Neural cell (in vitro differentiated cells): Measurements from ENCODE around the gene TRIM37. TPM values are rescaled to one million over a fixed set of nuclear protein-coding genes. Genes with fewer than 3 reads are reported as not detected.

Source experiments
- H2AFZ ChIP-seq: fragments of 200-600, 300-800 bp; sonication (generic), shearing (Covaris generic); 2 replicates; pipeline ENCODE4 v1.6.0; 2014; ENCODE audit warnings: low read depth, mild to moderate bottlenecking, antibody characterized with exemption, low read length, moderate library complexity
- H3F3A ChIP-seq: fragments of 200-600 bp; shearing (Covaris generic); 2 replicates; pipeline ENCODE4 v1.6.1; 2016; ENCODE audit warnings: mild to moderate bottlenecking, moderate library complexity, mixed read lengths, antibody characterized with exemption, low read length; ENCODE audit not compliant: insufficient read depth, poor library complexity, severe bottlenecking
- H3K27ac ChIP-seq: fragments of 200-600, 300-800 bp; sonication (generic), shearing (Covaris generic); 2 replicates; pipeline ENCODE4 v1.5.1; 2014; ENCODE audit warnings: mild to moderate bottlenecking, low read length, moderate library complexity
- H3K27me3 ChIP-seq: fragments of 300-800, 200-600 bp; sonication (generic), shearing (Covaris generic); 2 replicates; pipeline ENCODE4 v1.6.0; 2014; ENCODE audit warnings: mild to moderate bottlenecking, low read depth, low read length, moderate library complexity; ENCODE audit not compliant: insufficient read depth
- H3K36me3 ChIP-seq: fragments of 300-800, 200-600 bp; sonication (generic), shearing (Covaris generic); 2 replicates; pipeline ENCODE4 v1.5.1; 2014; ENCODE audit warnings: mild to moderate bottlenecking, antibody characterized with exemption, low read length, moderate library complexity; ENCODE audit not compliant: insufficient read depth
- H3K4me2 ChIP-seq: fragments of 300-800, 200-600 bp; sonication (generic), shearing (Covaris generic); 2 replicates; pipeline ENCODE4 v1.6.0; 2014; ENCODE audit warnings: mild to moderate bottlenecking, low read length
- H3K4me3 ChIP-seq: fragments of 300-800, 200-600 bp; sonication (generic), shearing (Covaris generic); 2 replicates; pipeline ENCODE4 v1.5.1; 2014; ENCODE audit warnings: mild to moderate bottlenecking, low read length, moderate library complexity
- H3K79me2 ChIP-seq: fragments of 200-600 bp; shearing (Covaris generic); replicated peaks from 2 replicates; pipeline ENCODE4 v1.6.0; 2014; ENCODE audit warnings: mild to moderate bottlenecking, low read length, moderate library complexity; ENCODE audit not compliant: insufficient read depth
- H3K9ac ChIP-seq: fragments of 300-800, 200-600 bp; sonication (generic), shearing (Covaris generic); 2 replicates; pipeline ENCODE4 v1.6.1; 2016; ENCODE audit warnings: mild to moderate bottlenecking, low read length, mixed read lengths
- H3K9me2 ChIP-seq: fragments of 200-600 bp; shearing (Covaris generic); 2 replicates; pipeline ENCODE4 v1.6.1; 2016; ENCODE audit warnings: mild to moderate bottlenecking, low read length, mixed read lengths; ENCODE audit not compliant: insufficient read depth
- H3K9me3 ChIP-seq: fragments of 200-600, 300-800 bp; sonication (generic), shearing (Covaris generic); 2 replicates; pipeline ENCODE4 v1.6.1; 2016; ENCODE audit warnings: mild to moderate bottlenecking, mixed run types, low read length, moderate library complexity, mixed read lengths
- H4K20me1 ChIP-seq: fragments of 200-600 bp; shearing (Covaris generic); 2 replicates; pipeline ENCODE4 v1.6.1; 2016; ENCODE audit warnings: mild to moderate bottlenecking, mixed run types; ENCODE audit not compliant: insufficient read depth
- CTCF ChIP-seq: fragments of 450-650 bp; IDR thresholded peaks from 2 replicates; pipeline ENCODE4 v1.5.1; 2014; ENCODE audit warnings: antibody characterized with exemption, mild to moderate bottlenecking, moderate library complexity; ENCODE audit not compliant: poor library complexity, severe bottlenecking
- EP300 ChIP-seq: fragments of 450-650 bp; conservative IDR thresholded peaks from 2 replicates; pipeline ENCODE4 v1.6.1; 2014; ENCODE audit warnings: antibody characterized with exemption, mild to moderate bottlenecking, moderate library complexity; ENCODE audit not compliant: poor library complexity, severe bottlenecking
- EZH2 ChIP-seq: fragments of 200-600, 300-800 bp; shearing (Covaris generic), sonication (generic); IDR thresholded peaks from 2 replicates; pipeline ENCODE4 v1.6.1; 2014; ENCODE audit warnings: antibody characterized with exemption, low read length, borderline replicate concordance, mild to moderate bottlenecking; ENCODE audit not compliant: insufficient read depth, poor library complexity, severe bottlenecking
- MXI1 ChIP-seq: fragments of 450-650 bp; conservative IDR thresholded peaks from 2 replicates; pipeline ENCODE4 v1.6.1; 2014; ENCODE audit warnings: antibody characterized with exemption, mild to moderate bottlenecking; ENCODE audit not compliant: poor library complexity, severe bottlenecking
- POLR2AphosphoS5 ChIP-seq: IDR thresholded peaks from 2 replicates; pipeline ENCODE4 v1.6.1; 2012
- RAD21 ChIP-seq: fragments of 450-650 bp; conservative IDR thresholded peaks from 2 replicates; pipeline ENCODE4 v1.6.1; 2014; ENCODE audit warnings: antibody characterized with exemption, mild to moderate bottlenecking, moderate library complexity
- REST ChIP-seq: IDR thresholded peaks from 2 replicates; pipeline ENCODE4 v1.6.1; 2012; ENCODE audit warnings: borderline replicate concordance
- SMC3 ChIP-seq: fragments of 450-650 bp; conservative IDR thresholded peaks from 2 replicates; pipeline ENCODE4 v1.6.1; 2014; ENCODE audit warnings: antibody characterized with exemption, mild to moderate bottlenecking, moderate library complexity; ENCODE audit not compliant: poor library complexity
- TAF1 ChIP-seq: IDR thresholded peaks from 2 replicates; pipeline ENCODE4 v1.6.1; 2012; ENCODE audit warnings: low read depth
- polyA plus RNA-seq: library from polyadenylated mRNA; depleted of rRNA; stranded (reverse); fragments of >200 nt; gene quantifications from 2 replicates; pipeline ENCODE4 v1.2.3, GENCODE V29; 2014

Gene TRIM37
- polyA plus RNA-seq, 1 donor from 2014 or later = 65.2 TPM

- Histone ChIP-seq H3K9me2 (no peaks in the 10 kb centered on the region), H3K4me3 (no peak overlapping the region), H3K9ac (no peak overlapping the region), H3K4me2 (no peak overlapping the region), H3K9me3 (no peaks in the 10 kb centered on the region), H4K20me1 (no peaks in the 10 kb centered on the region), H3K27ac (no peak overlapping the region), H3K36me3 (peaks cover 11% of the 10 kb centered on the region), H3K79me2 (no peaks in the 10 kb centered on the region), H3F3A (no peaks in the 10 kb centered on the region), H2AFZ (no peak overlapping the region), H3K27me3 (no peaks in the 10 kb centered on the region)
- TF ChIP-seq EZH2 (no peak), EP300 (no peak), POLR2AphosphoS5 (no peak), MXI1 (no peak), REST (no peak), RAD21 (no peak), SMC3 (no peak), CTCF (no peak), TAF1 (no peak)
Observed at GRCh38 chr17:58996968-58997367, 109.7 kb downstream of the TRIM37 start.

- Histone ChIP-seq H3K9me2 (no peaks in the 10 kb centered on the region), H3K9me3 (no peaks in the 10 kb centered on the region), H3K9ac (no peak overlapping the region), H3K79me2 (no peaks in the 10 kb centered on the region), H3K4me3 (no peak overlapping the region), H3K36me3 (peaks cover 11% of the 10 kb centered on the region), H3K4me2 (no peak overlapping the region), H3K27ac (no peak overlapping the region), H4K20me1 (no peaks in the 10 kb centered on the region), H3F3A (no peaks in the 10 kb centered on the region), H2AFZ (no peak overlapping the region), H3K27me3 (no peaks in the 10 kb centered on the region)
- TF ChIP-seq MXI1 = no peak
- TF ChIP-seq SMC3 = no peak
- TF ChIP-seq EZH2 = no peak
- no peak for TF ChIP-seq POLR2AphosphoS5
- no peak for TF ChIP-seq REST
- no peak for TF ChIP-seq CTCF
- no peak for TF ChIP-seq TAF1
- TF ChIP-seq RAD21 = no peak
- no peak for TF ChIP-seq EP300
Observed at GRCh38 chr17:58995247-58995940, 111.3 kb downstream of the TRIM37 start.
